ENCODE measurements around the gene ANAPC16.

DNA sequence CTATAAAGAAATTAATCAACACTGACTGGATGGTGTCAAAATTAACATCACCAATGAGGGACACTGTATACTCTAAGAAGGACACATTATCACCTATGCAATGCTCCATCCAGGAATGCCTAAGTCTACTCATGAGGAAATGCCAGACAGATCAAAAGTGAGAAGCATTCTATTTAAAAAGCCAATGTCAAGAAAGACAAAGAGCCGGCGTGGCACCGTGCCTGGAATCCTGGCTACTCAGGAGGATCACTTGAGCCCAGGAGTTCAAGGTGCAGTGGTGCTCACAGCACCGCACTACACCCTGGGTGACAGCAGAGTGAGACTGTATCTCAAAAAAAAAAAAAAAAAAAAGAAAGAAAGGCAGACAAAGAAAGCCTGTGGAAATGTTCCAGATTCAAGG is 45.5 kb upstream of the ANAPC16 start:
- TF ChIP-seq, protein P1, sequence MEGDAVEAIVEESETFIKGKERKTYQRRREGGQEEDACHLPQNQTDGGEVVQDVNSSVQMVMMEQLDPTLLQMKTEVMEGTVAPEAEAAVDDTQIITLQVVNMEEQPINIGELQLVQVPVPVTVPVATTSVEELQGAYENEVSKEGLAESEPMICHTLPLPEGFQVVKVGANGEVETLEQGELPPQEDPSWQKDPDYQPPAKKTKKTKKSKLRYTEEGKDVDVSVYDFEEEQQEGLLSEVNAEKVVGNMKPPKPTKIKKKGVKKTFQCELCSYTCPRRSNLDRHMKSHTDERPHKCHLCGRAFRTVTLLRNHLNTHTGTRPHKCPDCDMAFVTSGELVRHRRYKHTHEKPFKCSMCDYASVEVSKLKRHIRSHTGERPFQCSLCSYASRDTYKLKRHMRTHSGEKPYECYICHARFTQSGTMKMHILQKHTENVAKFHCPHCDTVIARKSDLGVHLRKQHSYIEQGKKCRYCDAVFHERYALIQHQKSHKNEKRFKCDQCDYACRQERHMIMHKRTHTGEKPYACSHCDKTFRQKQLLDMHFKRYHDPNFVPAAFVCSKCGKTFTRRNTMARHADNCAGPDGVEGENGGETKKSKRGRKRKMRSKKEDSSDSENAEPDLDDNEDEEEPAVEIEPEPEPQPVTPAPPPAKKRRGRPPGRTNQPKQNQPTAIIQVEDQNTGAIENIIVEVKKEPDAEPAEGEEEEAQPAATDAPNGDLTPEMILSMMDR (IDR thresholded peaks at IDR 0.05) = no peak
- TF ChIP-seq POLR2AphosphoS5 (IDR thresholded peaks at IDR 0.05) = no peak
- no peak for TF ChIP-seq POLR2A (IDR thresholded peaks at IDR 0.05)
